Chondrocyte (in vitro differentiated cells): ENCODE results near the gene GMPPA. TPM values are rescaled to one million over a fixed set of nuclear protein-coding genes. Genes with fewer than 3 reads are reported as not detected.

Source experiments
- DNase-seq: peaks from one replicate; pipeline ENCODE4 v3.0.0; 2021; ENCODE audit warnings: mixed read lengths, low spot score
- H3K27ac Mint-ChIP-seq: one replicate; pipeline ENCODE4 v1.8.0; 2021; ENCODE audit warnings: mild to moderate bottlenecking, moderate library complexity, mixed read lengths; ENCODE audit not compliant: unreplicated experiment
- H3K27me3 Mint-ChIP-seq: 2 replicates; pipeline ENCODE4 v1.8.0; 2021; ENCODE audit warnings: low read depth, mixed read lengths
- H3K36me3 Mint-ChIP-seq: 2 replicates; pipeline ENCODE4 v1.8.0; 2021; ENCODE audit warnings: low read depth, mixed read lengths
- H3K4me1 Mint-ChIP-seq: 2 replicates; pipeline ENCODE4 v1.8.0; 2021; ENCODE audit warnings: low read depth, mild to moderate bottlenecking, mixed read lengths
- H3K4me3 Mint-ChIP-seq: one replicate; pipeline ENCODE4 v1.8.0; 2021; ENCODE audit warnings: mild to moderate bottlenecking, moderate library complexity, mixed read lengths; ENCODE audit not compliant: unreplicated experiment
- H3K9me3 Mint-ChIP-seq: 2 replicates; pipeline ENCODE4 v1.8.0; 2021; ENCODE audit warnings: low read depth, mixed read lengths
- total RNA-seq: library from RNA; stranded (reverse); gene quantifications from 3 replicates; pipeline ENCODE4 v1.2.1, GENCODE V29; 2021
- TF ChIP-seq, protein P1 (sequence below): fragments of 200-600 bp; sonication (generic); IDR thresholded peaks from 2 replicates; pipeline ENCODE4 v1.5.0; 2021; ENCODE audit warnings: antibody characterized with exemption, mild to moderate bottlenecking, moderate library complexity

The GMPPA gene
- total RNA-seq, 1 donor from 2014 or later = 60.9 TPM

DNA sequence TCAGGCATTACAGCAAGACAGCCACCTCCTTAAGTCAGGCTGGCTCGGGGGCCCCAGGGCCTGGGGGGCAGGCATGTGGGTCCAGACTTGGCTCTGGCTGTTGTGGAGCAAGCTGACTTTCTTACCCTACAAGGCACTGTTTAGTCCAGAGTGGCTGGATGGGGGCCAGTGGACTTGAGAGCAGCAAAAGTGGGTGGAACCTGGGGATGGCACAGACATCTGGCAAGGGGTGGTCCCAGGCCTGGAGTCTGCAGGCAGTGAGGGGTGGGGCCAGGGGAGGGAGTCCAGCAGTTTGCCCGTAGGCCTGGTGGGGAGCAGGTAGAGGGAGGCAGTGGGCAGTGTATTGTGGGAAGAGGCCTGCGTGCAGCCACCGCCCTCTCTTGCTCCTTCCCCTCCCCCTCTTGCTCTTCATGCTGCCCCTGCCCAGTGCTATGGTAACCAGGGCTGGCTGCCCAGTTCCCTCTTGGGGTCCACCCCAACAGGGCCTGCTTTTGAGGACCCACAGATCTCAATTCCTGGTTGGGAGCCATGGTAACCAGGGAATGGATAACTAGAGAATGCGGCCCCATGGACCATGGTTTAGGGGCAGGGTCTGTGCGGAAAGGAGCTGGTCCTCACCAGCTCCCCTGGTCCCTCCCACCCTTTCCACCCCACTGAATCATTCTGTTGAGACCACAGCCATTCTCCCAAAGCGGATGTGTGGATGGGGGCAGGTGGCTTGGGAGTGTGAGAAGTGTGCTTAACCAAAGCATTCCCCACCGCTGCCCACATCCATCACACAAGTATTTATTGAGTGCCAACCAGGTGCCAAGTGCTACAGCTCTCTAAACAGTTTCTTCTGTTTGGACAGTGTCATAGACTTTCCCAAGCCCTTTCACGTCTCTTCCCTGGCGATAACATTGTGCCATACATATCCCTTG, 44.8 kb upstream of the GMPPA start:
- H3K4me3 Mint-ChIP-seq = no peak overlapping the region
- H3K9me3 Mint-ChIP-seq = no peaks in the 10 kb centered on the region
- peaks cover 59% of the 10 kb centered on the region for H3K4me1 Mint-ChIP-seq
- no peak for DNase-seq
- peak overlapping the region; percentile 98 for H3K27ac Mint-ChIP-seq
- TF ChIP-seq, protein P1, sequence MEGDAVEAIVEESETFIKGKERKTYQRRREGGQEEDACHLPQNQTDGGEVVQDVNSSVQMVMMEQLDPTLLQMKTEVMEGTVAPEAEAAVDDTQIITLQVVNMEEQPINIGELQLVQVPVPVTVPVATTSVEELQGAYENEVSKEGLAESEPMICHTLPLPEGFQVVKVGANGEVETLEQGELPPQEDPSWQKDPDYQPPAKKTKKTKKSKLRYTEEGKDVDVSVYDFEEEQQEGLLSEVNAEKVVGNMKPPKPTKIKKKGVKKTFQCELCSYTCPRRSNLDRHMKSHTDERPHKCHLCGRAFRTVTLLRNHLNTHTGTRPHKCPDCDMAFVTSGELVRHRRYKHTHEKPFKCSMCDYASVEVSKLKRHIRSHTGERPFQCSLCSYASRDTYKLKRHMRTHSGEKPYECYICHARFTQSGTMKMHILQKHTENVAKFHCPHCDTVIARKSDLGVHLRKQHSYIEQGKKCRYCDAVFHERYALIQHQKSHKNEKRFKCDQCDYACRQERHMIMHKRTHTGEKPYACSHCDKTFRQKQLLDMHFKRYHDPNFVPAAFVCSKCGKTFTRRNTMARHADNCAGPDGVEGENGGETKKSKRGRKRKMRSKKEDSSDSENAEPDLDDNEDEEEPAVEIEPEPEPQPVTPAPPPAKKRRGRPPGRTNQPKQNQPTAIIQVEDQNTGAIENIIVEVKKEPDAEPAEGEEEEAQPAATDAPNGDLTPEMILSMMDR = no peak
- no peaks in the 10 kb centered on the region for H3K27me3 Mint-ChIP-seq
- peaks cover 13% of the 10 kb centered on the region for H3K36me3 Mint-ChIP-seq

DNA sequence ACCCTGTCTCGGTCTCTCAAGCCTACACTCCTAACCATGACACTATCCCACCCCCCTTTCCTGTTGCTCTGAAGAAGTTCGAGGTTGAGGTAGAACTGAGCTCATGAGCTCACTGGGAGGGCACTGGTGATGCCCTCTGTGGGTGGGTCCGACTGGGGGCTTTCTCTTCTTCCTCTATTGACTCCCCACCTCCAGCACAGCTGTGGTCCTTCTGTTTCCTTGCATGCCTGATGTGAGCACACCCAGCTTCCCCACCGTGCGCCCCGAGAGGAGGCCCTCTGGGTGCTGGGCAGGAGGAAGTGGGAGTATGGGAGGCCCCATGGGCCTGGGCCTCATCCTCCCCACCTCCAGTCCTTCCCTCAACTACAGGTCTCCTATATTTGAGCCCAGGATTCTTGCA, 43.1 kb upstream of the GMPPA start:
- peak overlapping the region; percentile 41 for H3K27ac Mint-ChIP-seq
- no peak overlapping the region for H3K4me3 Mint-ChIP-seq
- H3K27me3 Mint-ChIP-seq = no peaks in the 10 kb centered on the region
- peaks cover 9% of the 10 kb centered on the region for H3K36me3 Mint-ChIP-seq
- peaks cover 67% of the 10 kb centered on the region for H3K4me1 Mint-ChIP-seq
- DNase-seq = no peak
- no peaks in the 10 kb centered on the region for H3K9me3 Mint-ChIP-seq
- TF ChIP-seq, protein P1 = no peak

DNA sequence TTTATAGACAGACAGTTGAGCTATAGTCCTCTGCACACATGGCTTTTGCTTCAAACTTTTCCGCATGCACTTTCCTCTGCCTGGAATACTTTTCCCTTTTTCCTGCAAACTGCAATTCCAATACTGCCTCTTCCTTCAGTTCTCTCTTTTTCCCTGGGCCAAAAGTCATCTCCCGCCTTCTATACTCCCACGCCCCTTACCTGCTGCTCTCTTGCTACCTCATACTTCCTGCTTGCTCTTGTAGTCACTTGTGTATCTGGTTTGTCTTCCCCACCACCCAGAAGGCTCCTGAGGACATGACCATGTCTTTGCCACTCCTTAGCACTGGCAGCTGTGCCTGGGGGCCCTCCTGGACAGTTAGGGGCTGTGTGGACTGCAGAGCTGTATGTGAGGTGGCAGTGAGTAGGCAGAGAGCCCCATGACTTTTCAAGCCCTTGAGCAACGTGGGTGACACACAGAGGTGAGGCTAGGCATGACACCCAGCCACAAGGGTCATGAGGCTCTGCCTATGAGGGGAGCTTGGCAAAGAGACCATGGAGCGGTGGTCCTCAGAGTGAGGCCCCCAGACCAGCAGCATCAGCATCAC, 40.8 kb upstream of the GMPPA start:
- H3K9me3 Mint-ChIP-seq = no peaks in the 10 kb centered on the region
- H3K27ac Mint-ChIP-seq = peak overlapping the region; percentile 49
- TF ChIP-seq, protein P1 = no peak
- no peaks in the 10 kb centered on the region for H3K27me3 Mint-ChIP-seq
- peak; percentile 64 for DNase-seq
- peaks cover 57% of the 10 kb centered on the region for H3K4me1 Mint-ChIP-seq
- H3K36me3 Mint-ChIP-seq = peaks cover 15% of the 10 kb centered on the region
- H3K4me3 Mint-ChIP-seq = no peak overlapping the region

DNA sequence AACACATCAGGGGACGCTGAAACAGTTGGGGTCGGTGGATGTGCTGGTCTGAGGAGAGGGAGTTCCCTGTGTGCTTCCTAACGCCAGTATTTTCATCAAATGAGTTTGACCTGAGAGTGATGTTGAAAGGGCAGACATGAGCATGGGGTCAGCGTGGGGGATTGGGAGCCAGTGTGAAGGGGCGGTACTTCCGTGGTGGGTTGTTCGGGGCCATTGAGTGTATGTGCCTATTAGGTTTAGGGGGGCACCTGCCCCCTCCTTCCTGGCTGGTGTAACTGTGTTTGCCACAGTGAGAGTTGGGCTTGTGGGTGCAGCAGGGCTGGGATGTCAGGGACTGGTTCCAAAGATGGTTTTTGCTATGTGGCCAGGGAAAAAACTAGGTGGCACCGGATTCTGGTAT, 39.7 kb upstream of the GMPPA start:
- peak overlapping the region; percentile 80 for H3K27ac Mint-ChIP-seq

More for the DNA sequence above, 39.7 kb upstream of the GMPPA start:
- H3K36me3 Mint-ChIP-seq = peaks cover 17% of the 10 kb centered on the region
- no peaks in the 10 kb centered on the region for H3K27me3 Mint-ChIP-seq
- H3K4me1 Mint-ChIP-seq = peaks cover 46% of the 10 kb centered on the region
- peak; percentile 59 for DNase-seq
- TF ChIP-seq, protein P1 = no peak
- no peak overlapping the region for H3K4me3 Mint-ChIP-seq
- no peaks in the 10 kb centered on the region for H3K9me3 Mint-ChIP-seq
